Kidney epithelial cell (primary cell): ENCODE data around the gene RIPOR2. TPM values are rescaled to one million over a fixed set of nuclear protein-coding genes. Genes with fewer than 3 reads are reported as not detected.
"Not testable (repeated sequence)": the region's sequence is repeated elsewhere in the genome, so short reads cannot be mapped to it uniquely, and the experiment has no call there.

Experiments
- DNase-seq: peaks from one replicate; pipeline ENCODE4 v3.0.0-alpha.2; 2010; ENCODE audit warnings: low read depth
- H3K27me3 ChIP-seq: 2 replicates; pipeline ENCODE4 v1.6.0; 2011; ENCODE audit warnings: low read length; ENCODE audit not compliant: control insufficient read depth, insufficient read depth
- H3K36me3 ChIP-seq: 2 replicates; pipeline ENCODE4 v1.5.1; 2011; ENCODE audit warnings: low read length; ENCODE audit not compliant: control insufficient read depth, insufficient read depth
- H3K4me3 ChIP-seq: 2 replicates; pipeline ENCODE4 v1.5.1; 2011; ENCODE audit warnings: low read depth, mild to moderate bottlenecking, control low read depth, low read length
- total RNA-seq: library from RNA; depleted of rRNA; stranded (reverse); fragments of >200 nt; gene quantifications from 2 replicates; pipeline ENCODE4 v1.2.3, GENCODE V29; 2015
- TF ChIP-seq, protein P1 (sequence below): IDR thresholded peaks from 2 replicates; pipeline ENCODE4 v1.5.1; 2011; ENCODE audit warnings: mild to moderate bottlenecking, moderate library complexity, low read length, control low read depth, inconsistent platforms; ENCODE audit not compliant: insufficient read depth, poor library complexity, severe bottlenecking

RIPOR2 gene
- total RNA-seq, 1 donor from 2014 or later: 0.79 TPM

DNA sequence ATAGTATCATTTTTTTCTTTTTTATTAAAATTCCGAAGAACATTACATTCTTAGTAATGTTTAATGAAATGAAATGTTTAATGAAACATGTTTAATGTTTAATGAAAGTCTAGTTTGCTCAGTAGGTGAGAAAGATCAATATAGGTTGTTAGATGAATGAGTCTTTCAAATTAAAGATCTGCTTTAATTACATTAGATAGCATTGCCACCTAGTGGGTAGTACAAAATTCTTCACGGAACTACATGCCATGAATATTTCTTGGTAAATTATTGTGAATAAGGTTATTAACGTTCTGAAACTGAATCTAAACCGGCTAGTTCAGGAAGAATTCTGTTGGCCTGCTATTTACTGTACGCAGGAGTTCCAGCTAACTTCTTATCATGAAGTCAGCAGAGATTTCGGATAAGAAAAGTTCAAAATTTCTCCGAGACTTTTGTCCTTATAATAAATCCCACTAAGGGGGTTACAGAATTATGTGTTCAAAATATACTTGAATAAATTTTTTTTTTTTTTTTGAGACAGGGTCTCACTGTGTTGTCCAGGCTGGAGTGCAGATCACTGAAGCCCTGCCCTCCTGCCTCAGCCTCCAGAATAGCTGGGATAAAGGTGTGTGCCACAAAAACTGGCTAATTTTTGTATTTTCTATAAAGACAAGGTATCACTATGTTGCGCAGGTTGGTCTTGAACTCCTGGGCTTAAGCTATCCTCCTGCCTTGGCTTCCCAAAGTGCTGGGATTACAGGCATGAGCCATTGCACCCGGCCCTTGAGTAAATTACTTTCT lies 168.9 kb downstream of the RIPOR2 start:
- no peak for DNase-seq

GRCh38 chr6:24765968-24766367 lies 169.8 kb downstream of the RIPOR2 start:
- not testable (repeated sequence) for H3K36me3 ChIP-seq, H3K27me3 ChIP-seq, H3K4me3 ChIP-seq, DNase-seq

More for the DNA sequence above, 168.9 kb downstream of the RIPOR2 start:
- TF ChIP-seq, protein P1, sequence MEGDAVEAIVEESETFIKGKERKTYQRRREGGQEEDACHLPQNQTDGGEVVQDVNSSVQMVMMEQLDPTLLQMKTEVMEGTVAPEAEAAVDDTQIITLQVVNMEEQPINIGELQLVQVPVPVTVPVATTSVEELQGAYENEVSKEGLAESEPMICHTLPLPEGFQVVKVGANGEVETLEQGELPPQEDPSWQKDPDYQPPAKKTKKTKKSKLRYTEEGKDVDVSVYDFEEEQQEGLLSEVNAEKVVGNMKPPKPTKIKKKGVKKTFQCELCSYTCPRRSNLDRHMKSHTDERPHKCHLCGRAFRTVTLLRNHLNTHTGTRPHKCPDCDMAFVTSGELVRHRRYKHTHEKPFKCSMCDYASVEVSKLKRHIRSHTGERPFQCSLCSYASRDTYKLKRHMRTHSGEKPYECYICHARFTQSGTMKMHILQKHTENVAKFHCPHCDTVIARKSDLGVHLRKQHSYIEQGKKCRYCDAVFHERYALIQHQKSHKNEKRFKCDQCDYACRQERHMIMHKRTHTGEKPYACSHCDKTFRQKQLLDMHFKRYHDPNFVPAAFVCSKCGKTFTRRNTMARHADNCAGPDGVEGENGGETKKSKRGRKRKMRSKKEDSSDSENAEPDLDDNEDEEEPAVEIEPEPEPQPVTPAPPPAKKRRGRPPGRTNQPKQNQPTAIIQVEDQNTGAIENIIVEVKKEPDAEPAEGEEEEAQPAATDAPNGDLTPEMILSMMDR: peak; percentile 33
- no peaks in the 10 kb centered on the region for H3K27me3 ChIP-seq
- H3K4me3 ChIP-seq: no peak overlapping the region
- H3K36me3 ChIP-seq: no peaks in the 10 kb centered on the region

GRCh38 chr6:24764833-24765828 lies 170.6 kb downstream of the RIPOR2 start:
- H3K27me3 ChIP-seq, H3K4me3 ChIP-seq, DNase-seq, H3K36me3 ChIP-seq: not testable (repeated sequence)

- TF ChIP-seq, protein P1: no peak
Observed at GRCh38 chr6:24763578-24763977, 172.2 kb downstream of the RIPOR2 start.

DNA sequence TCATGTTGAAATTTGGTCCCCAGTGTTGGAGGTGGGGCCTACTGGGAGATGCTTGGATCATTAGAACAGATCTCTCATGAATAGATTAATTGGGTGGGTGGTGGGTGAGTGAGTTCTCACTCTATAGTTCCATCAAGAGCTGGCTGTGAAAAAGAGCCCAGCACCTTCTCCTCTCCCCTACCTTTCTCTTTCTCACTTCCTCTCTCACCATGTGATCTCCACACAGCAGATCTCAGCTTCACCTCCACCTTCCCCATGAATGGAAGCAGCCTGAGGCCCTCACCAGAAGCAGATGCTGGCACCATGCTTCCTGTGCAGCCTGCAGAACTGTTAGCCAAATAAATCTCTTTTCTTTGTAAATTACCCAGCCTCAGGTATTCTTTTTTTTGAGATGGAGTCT lies 173.9 kb downstream of the RIPOR2 start:
- no peak for DNase-seq
- TF ChIP-seq, protein P1: no peak
- Histone ChIP-seq H3K36me3 (no peaks in the 10 kb centered on the region), H3K27me3 (no peaks in the 10 kb centered on the region), H3K4me3 (no peak overlapping the region)

More at GRCh38 chr6:24763578-24763977, 172.2 kb downstream of the RIPOR2 start:
- no peak overlapping the region for H3K4me3 ChIP-seq
- no peaks in the 10 kb centered on the region for H3K36me3 ChIP-seq
- H3K27me3 ChIP-seq: no peaks in the 10 kb centered on the region
- DNase-seq: no peak

- no peak overlapping the region for H3K4me3 ChIP-seq
- no peaks in the 10 kb centered on the region for H3K27me3 ChIP-seq
- no peak for DNase-seq
- no peaks in the 10 kb centered on the region for H3K36me3 ChIP-seq
- TF ChIP-seq, protein P1: no peak
Observed at GRCh38 chr6:24761193-24761835, 174.4 kb downstream of the RIPOR2 start.
